Measurements from ENCODE around the gene SPATA20.

Gene SPATA20

DNA sequence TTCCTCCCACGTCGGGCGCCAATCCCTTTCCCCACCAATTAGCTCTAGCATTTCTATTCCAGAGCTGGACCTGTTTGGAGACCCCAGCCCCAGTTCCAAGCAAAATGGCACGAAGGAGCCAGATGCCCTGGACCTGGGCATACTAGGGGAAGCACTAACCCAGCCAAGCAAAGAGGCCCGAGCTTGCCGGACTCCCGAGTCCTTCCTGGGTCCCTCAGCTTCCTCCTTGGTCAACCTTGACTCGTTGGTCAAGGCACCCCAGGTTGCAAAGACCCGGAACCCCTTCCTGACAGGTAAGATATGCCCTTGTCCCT lies 5.6 kb upstream of the SPATA20 start:
- TF ChIP-seq NFIC (IDR thresholded peaks at IDR 0.05) (no peak), TEAD4 (IDR thresholded peaks at IDR 0.05) (no peak), RAD21 (IDR thresholded peaks at IDR 0.05; ENCODE audit: low read depth) (no peak), CREB1 (IDR thresholded peaks at IDR 0.05; ENCODE audit: low read depth) (no peak), ZBTB7A (IDR thresholded peaks at IDR 0.05; ENCODE audit: low read depth) (no peak), FOXM1 (IDR thresholded peaks at IDR 0.05; ENCODE audit: borderline replicate concordance, low read depth) (no peak), CEBPB (IDR thresholded peaks at IDR 0.05) (no peak), USF1 (IDR thresholded peaks at IDR 0.05) (no peak)
- TF ChIP-seq, protein P1, sequence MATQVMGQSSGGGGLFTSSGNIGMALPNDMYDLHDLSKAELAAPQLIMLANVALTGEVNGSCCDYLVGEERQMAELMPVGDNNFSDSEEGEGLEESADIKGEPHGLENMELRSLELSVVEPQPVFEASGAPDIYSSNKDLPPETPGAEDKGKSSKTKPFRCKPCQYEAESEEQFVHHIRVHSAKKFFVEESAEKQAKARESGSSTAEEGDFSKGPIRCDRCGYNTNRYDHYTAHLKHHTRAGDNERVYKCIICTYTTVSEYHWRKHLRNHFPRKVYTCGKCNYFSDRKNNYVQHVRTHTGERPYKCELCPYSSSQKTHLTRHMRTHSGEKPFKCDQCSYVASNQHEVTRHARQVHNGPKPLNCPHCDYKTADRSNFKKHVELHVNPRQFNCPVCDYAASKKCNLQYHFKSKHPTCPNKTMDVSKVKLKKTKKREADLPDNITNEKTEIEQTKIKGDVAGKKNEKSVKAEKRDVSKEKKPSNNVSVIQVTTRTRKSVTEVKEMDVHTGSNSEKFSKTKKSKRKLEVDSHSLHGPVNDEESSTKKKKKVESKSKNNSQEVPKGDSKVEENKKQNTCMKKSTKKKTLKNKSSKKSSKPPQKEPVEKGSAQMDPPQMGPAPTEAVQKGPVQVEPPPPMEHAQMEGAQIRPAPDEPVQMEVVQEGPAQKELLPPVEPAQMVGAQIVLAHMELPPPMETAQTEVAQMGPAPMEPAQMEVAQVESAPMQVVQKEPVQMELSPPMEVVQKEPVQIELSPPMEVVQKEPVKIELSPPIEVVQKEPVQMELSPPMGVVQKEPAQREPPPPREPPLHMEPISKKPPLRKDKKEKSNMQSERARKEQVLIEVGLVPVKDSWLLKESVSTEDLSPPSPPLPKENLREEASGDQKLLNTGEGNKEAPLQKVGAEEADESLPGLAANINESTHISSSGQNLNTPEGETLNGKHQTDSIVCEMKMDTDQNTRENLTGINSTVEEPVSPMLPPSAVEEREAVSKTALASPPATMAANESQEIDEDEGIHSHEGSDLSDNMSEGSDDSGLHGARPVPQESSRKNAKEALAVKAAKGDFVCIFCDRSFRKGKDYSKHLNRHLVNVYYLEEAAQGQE (IDR thresholded peaks at IDR 0.05; ENCODE audit: low read depth): no peak
- TF ChIP-seq, protein P2, sequence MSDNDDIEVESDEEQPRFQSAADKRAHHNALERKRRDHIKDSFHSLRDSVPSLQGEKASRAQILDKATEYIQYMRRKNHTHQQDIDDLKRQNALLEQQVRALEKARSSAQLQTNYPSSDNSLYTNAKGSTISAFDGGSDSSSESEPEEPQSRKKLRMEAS (IDR thresholded peaks at IDR 0.05): no peak

GRCh38 chr17:50541716-50542688 lies 5.0 kb upstream of the SPATA20 start:
- TF ChIP-seq NFIC (IDR thresholded peaks at IDR 0.05) (no peak), RAD21 (IDR thresholded peaks at IDR 0.05; ENCODE audit: low read depth) (no peak), ZBTB7A (IDR thresholded peaks at IDR 0.05; ENCODE audit: low read depth) (peak; percentile 67; the same call in 1 of the 2 replicates), TEAD4 (IDR thresholded peaks at IDR 0.05) (peak; percentile 9; the same call in 1 of the 2 replicates), USF1 (IDR thresholded peaks at IDR 0.05) (no peak), TCF12 (IDR thresholded peaks at IDR 0.05; ENCODE audit: low read depth) (peak; percentile 4; the same call in 1 of the 2 replicates), TAF1 (IDR thresholded peaks at IDR 0.05; ENCODE audit: low read depth) (peak; percentile 31; the same call in 1 of the 2 replicates), CEBPB (IDR thresholded peaks at IDR 0.05) (no peak; the same call in 1 of the 2 replicates), EGR1 (IDR thresholded peaks at IDR 0.05) (peak; percentile 98), FOXM1 (IDR thresholded peaks at IDR 0.05; ENCODE audit: borderline replicate concordance, low read depth) (no peak), EP300 (IDR thresholded peaks at IDR 0.05; ENCODE audit: borderline replicate concordance) (0 out of 2 replicates have a peak, but pooled peaks have one; percentile 7), YY1 (IDR thresholded peaks at IDR 0.05; ENCODE audit: low read depth) (no peak), CREB1 (IDR thresholded peaks at IDR 0.05; ENCODE audit: low read depth) (no peak)
- TF ChIP-seq, protein P1 (IDR thresholded peaks at IDR 0.05; ENCODE audit: low read depth): no peak
- TF ChIP-seq, protein P2 (IDR thresholded peaks at IDR 0.05): peak; percentile 90

GRCh38 chr17:50542795-50543774 lies 3.9 kb upstream of the SPATA20 start:
- TF ChIP-seq USF1 (IDR thresholded peaks at IDR 0.05): peak; percentile 82
- TF ChIP-seq TCF12 (IDR thresholded peaks at IDR 0.05; ENCODE audit: low read depth): 0 out of 2 replicates have a peak, but pooled peaks have one; percentile 11
- TF ChIP-seq TAF1 (IDR thresholded peaks at IDR 0.05; ENCODE audit: low read depth): no peak
- no peak for TF ChIP-seq RAD21 (IDR thresholded peaks at IDR 0.05; ENCODE audit: low read depth)

GRCh38 chr17:50544516-50544915 lies 2.5 kb upstream of the SPATA20 start:
- TF ChIP-seq EGR1 (IDR thresholded peaks at IDR 0.05): no peak

DNA sequence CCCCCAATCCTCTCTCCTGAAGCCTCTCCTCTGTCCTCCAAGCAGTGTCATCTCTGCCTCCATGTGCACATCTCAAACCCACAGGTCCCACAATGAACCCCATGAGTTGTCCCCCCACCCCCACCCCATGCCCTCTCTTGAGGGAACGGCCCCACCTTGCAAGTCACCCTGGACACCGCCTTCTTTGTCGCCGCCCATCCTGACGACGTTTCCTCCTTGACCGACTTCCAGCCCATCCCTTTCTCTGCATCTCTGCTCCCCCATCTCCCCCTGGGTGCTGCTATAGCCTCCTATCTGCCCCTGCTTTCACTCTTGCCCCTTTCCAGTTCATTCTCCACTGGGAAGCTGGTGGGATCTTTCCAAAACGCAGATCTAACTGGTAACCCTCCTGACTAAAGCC lies 1.7 kb upstream of the SPATA20 start:
- TF ChIP-seq EGR1 (IDR thresholded peaks at IDR 0.05) (no peak), USF1 (IDR thresholded peaks at IDR 0.05) (no peak), CREB1 (IDR thresholded peaks at IDR 0.05; ENCODE audit: low read depth) (no peak), EP300 (IDR thresholded peaks at IDR 0.05; ENCODE audit: borderline replicate concordance) (no peak), CEBPB (IDR thresholded peaks at IDR 0.05) (no peak), RAD21 (IDR thresholded peaks at IDR 0.05; ENCODE audit: low read depth) (no peak), TEAD4 (IDR thresholded peaks at IDR 0.05) (no peak), YY1 (IDR thresholded peaks at IDR 0.05; ENCODE audit: low read depth) (no peak)
- TF ChIP-seq, protein P1 (IDR thresholded peaks at IDR 0.05; ENCODE audit: low read depth): no peak
